Measurements from ENCODE around the gene PRSS33. TPM values are rescaled to one million over a fixed set of nuclear protein-coding genes. Genes with fewer than 3 reads are reported as not detected.

Gene PRSS33
- total RNA-seq, 1 experiment from 2014 or later, result not detected

GRCh38 chr16:2798723-2799204 lies 11.4 kb upstream of the PRSS33 start:
- peaks cover 9% of the 10 kb centered on the region for H3K27me3 Mint-ChIP-seq (ENCODE audit: low read depth)
- H3K27ac Mint-ChIP-seq, result no peak overlapping the region
- Histone ChIP-seq H2AK5ac (ENCODE audit: insufficient read length, low read length) (no peak overlapping the region), H3K4me2 (ENCODE audit: insufficient read depth, insufficient read length, low read length) (no peak overlapping the region), H3K18ac (ENCODE audit: insufficient read length, low read depth, low read length) (no peak overlapping the region), H2BK120ac (ENCODE audit: low read depth, low read length, poor library complexity, severe bottlenecking) (no peak overlapping the region), H3T11ph (ENCODE audit: low read length) (no peak overlapping the region), H2BK15ac (ENCODE audit: low read depth, low read length) (no peak overlapping the region), H3K27ac (ENCODE audit: insufficient read length, low read depth, low read length) (no peak overlapping the region), H3K27me3 (ENCODE audit: insufficient read depth, low read length) (no peaks in the 10 kb centered on the region), H3K56ac (ENCODE audit: insufficient read length, low read depth, low read length) (no peak overlapping the region), H4K5ac (ENCODE audit: insufficient read length, low read depth, low read length) (no peak overlapping the region), H3K79me1 (ENCODE audit: insufficient read depth, low read depth, low read length, poor library complexity, severe bottlenecking) (no peaks in the 10 kb centered on the region), H2BK12ac (ENCODE audit: insufficient read length, low read depth, low read length) (no peak overlapping the region), H3K23me2 (ENCODE audit: insufficient read length, low read depth, low read length, poor library complexity, severe bottlenecking) (no peaks in the 10 kb centered on the region), H2BK5ac (ENCODE audit: insufficient read length, low read length) (no peak overlapping the region), H3K9ac (ENCODE audit: extremely low read depth, insufficient read length, low read length) (no peak overlapping the region), H4K8ac (replicated peaks; ENCODE audit: insufficient read length, low read depth, low read length) (no peak overlapping the region), H3K4me1 (ENCODE audit: insufficient read depth, low read length) (no peaks in the 10 kb centered on the region), H3K23ac (ENCODE audit: insufficient read length, low read depth, low read length) (no peak overlapping the region), H4K20me1 (ENCODE audit: control insufficient read depth, insufficient read depth, insufficient read length) (no peaks in the 10 kb centered on the region), H3K14ac (ENCODE audit: insufficient read depth, low read length) (no peak overlapping the region), H4K91ac (ENCODE audit: insufficient read length, low read depth, low read length) (no peak overlapping the region), H2AFZ (ENCODE audit: low read length) (no peak overlapping the region), H3K4ac (ENCODE audit: low read depth, low read length) (no peak overlapping the region), H2BK20ac (ENCODE audit: low read depth, low read length, poor library complexity, severe bottlenecking) (no peak overlapping the region), H3K79me2 (ENCODE audit: insufficient read depth, low read length) (no peaks in the 10 kb centered on the region), H3K9me3 (ENCODE audit: control insufficient read depth, low read depth, low read length) (peaks cover 3% of the 10 kb centered on the region)
- H3K4me3 Mint-ChIP-seq, result no peak overlapping the region
- TF ChIP-seq, protein P1, sequence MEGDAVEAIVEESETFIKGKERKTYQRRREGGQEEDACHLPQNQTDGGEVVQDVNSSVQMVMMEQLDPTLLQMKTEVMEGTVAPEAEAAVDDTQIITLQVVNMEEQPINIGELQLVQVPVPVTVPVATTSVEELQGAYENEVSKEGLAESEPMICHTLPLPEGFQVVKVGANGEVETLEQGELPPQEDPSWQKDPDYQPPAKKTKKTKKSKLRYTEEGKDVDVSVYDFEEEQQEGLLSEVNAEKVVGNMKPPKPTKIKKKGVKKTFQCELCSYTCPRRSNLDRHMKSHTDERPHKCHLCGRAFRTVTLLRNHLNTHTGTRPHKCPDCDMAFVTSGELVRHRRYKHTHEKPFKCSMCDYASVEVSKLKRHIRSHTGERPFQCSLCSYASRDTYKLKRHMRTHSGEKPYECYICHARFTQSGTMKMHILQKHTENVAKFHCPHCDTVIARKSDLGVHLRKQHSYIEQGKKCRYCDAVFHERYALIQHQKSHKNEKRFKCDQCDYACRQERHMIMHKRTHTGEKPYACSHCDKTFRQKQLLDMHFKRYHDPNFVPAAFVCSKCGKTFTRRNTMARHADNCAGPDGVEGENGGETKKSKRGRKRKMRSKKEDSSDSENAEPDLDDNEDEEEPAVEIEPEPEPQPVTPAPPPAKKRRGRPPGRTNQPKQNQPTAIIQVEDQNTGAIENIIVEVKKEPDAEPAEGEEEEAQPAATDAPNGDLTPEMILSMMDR (conservative IDR thresholded peaks at IDR 0.05), result no peak
- peaks cover 10% of the 10 kb centered on the region in 2 experiments for H3K9me3 Mint-ChIP-seq
- DNase-seq, result peak; percentile 24
- no CpG with 5 or more reads among the region's 39 CpGs for WGBS (ENCODE audit: extremely low coverage, insufficient read length, low lambda C conversion rate)
- peaks cover 7 to 8% of the 10 kb centered on the region in 2 experiments; a peak in 3 of 4 replicates for H3K4me1 Mint-ChIP-seq
- H3K36me3 Mint-ChIP-seq (ENCODE audit: insufficient read depth in 1 of 3, low read depth in 3 of 3), result peaks cover 0 to 2% (median 0%) of the 10 kb centered on the region in 3 experiments; a peak in 2 of 7 replicates
